Kidney (tissue), 14 donors: Measurements from ENCODE around the gene FGD2. TPM values are rescaled to one million over a fixed set of nuclear protein-coding genes. Genes with fewer than 3 reads are reported as not detected.
A peak's percentile ranks its signal among the peaks of the same experiment; 100 is the strongest.

ENCODE experiments used
- DNase-seq, 5 donors: peaks; one replicate each; pipeline ENCODE4 v3.0.0-alpha.2; 2013 to 2020
- FAIRE-seq: peaks from 2 replicates; lab custom pipeline; 2012; peaks lifted over from hg19 to GRCh38; lab: Jason Lieb, UNC
- H3K27ac ChIP-seq, 2 donors: one replicate each; pipeline ENCODE4 v1.7.0; 2013; ENCODE audit warnings: low read depth in 2 of 2, low read length in 2 of 2, inconsistent platforms in 1 of 2
- H3K27me3 ChIP-seq: one replicate; pipeline ENCODE4 v1.7.1; 2013; ENCODE audit warnings: low read length, inconsistent platforms; ENCODE audit not compliant: control insufficient read depth, insufficient read depth
- H3K36me3 ChIP-seq, 3 donors: one replicate each; pipeline versions ENCODE4 v1.7.0 to v1.7.1; 2013; ENCODE audit warnings: low read length in 3 of 3, control low read depth in 1 of 3, inconsistent platforms in 1 of 3; ENCODE audit not compliant: insufficient read depth in 3 of 3, control insufficient read depth in 2 of 3
- H3K4me1 ChIP-seq, 3 donors: one replicate each; pipeline versions ENCODE4 v1.7.0 to v1.7.1; 2013; ENCODE audit warnings: low read length in 3 of 3, inconsistent platforms in 1 of 3, low read depth in 1 of 3; ENCODE audit not compliant: control insufficient read depth in 2 of 3, insufficient read depth in 2 of 3
- H3K4me3 ChIP-seq, 3 donors: one replicate each; pipeline versions ENCODE4 v1.7.0 to v1.8.1; 2013; ENCODE audit warnings: low read length in 3 of 3, control low read depth in 1 of 3, inconsistent platforms in 1 of 3
- H3K9ac ChIP-seq, 3 donors: one replicate each; pipeline versions ENCODE4 v1.7.0 to v1.7.1; 2013; ENCODE audit warnings: low read length in 3 of 3, control low read depth in 1 of 3, inconsistent platforms in 1 of 3
- H3K9me3 ChIP-seq, 3 donors: one replicate each; pipeline versions ENCODE4 v1.7.0 to v1.7.1; 2013; ENCODE audit warnings: low read length in 3 of 3, control low read depth in 1 of 3, inconsistent platforms in 1 of 3; ENCODE audit not compliant: control insufficient read depth in 2 of 3, insufficient read depth in 1 of 3
- CTCF ChIP-seq: IDR thresholded peaks from 3 replicates; pipeline ENCODE4 v1.5.1; 2012; ENCODE audit warnings: mild to moderate bottlenecking, moderate library complexity, borderline replicate concordance; ENCODE audit not compliant: insufficient read depth; ENCODE audit errors: extremely low read depth
- intact Hi-C: fragments of 100-400 bp; cut with DNase I; formaldehyde crosslinking; loops from one replicate; pipeline ENCODE4 v1.11.1; 2022
- polyA plus RNA-seq: library from polyadenylated mRNA; stranded (reverse); fragments of 350-450 nt; fragmentation: Illumina TruSeq; extraction: RNeasy Lipid Tissue Mini Kit (QIAGEN cat#74804); gene quantifications from one replicate; pipeline ENCODE4 v1.2.3, GENCODE V29; 2014; ENCODE audit warnings: low read depth, low replicate concordance; ENCODE audit not compliant: insufficient read depth
- total RNA-seq: library from RNA; stranded (reverse); fragmentation: NEBNext Ultra II Directional; extraction: Animal tissue kit (Norgen Biotek cat#: 25700); gene quantifications from one replicate; pipeline ENCODE4 v1.2.1, GENCODE V29; 2021
- donor health status: control.
- donor health status: control.
- donor health status: control.
- donor health status: control.
- donor health status: control.
- donor health status: DM: yes; HTN: yes; CAD: no.
- donor health status: Normal renal cell carcinoma (clear cell type).

The FGD2 gene
- total and polyA plus RNA-seq, 2 donors from 2014 or later, result 0.97 to 49.5 TPM

DNA sequence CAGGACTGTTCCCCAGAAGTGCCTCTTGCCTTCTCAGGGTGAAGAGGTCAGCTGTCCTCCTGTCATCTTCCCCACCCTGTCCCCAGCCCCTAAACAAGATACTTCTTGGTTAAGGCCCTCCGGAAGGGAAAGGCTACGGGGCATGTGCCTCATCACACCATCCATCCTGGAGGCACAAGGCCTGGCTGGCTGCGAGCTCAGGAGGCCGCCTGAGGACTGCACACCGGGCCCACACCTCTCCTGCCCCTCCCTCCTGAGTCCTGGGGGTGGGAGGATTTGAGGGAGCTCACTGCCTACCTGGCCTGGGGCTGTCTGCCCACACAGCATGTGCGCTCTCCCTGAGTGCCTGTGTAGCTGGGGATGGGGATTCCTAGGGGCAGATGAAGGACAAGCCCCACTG lies 41.1 kb upstream of the FGD2 start:
- H3K36me3 ChIP-seq, result peaks cover 5 to 21% (median 15%) of the 10 kb centered on the region in 3 donors
- intact Hi-C loops, result no loop called here
- H3K4me3 ChIP-seq, result no peak overlapping the region
- H3K9me3 ChIP-seq, result no peaks in the 10 kb centered on the region
- no peak overlapping the region for H3K27ac ChIP-seq
- TF ChIP-seq CTCF, result no peak
- FAIRE-seq (no peak), DNase-seq (peak in 1 of 5 donors; percentile 66)
- H3K9ac ChIP-seq, result no peak overlapping the region
- no peaks in the 10 kb centered on the region for H3K27me3 ChIP-seq
- peaks cover 0 to 13% (median 10%) of the 10 kb centered on the region in 3 donors for H3K4me1 ChIP-seq

DNA sequence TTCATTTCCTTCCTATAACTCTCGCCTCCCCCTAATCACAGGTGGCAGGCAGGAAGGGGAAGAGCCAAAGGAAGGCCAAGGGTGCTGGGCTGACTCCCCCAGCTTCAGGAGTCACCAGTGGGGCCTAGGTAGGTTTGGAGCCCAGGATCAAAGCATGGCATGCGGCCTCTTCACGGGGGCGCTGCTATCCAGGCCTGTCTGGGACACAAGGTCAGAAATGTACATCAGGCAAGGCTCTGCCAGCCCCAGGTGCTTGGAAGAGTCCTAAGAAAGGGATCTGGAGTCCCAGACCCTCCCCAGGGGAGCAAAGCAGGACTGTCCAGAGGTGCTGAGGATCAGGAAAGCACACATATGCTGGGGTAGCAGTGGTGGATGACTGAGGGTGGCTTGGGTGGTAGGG lies 40.5 kb upstream of the FGD2 start:
- no peaks in the 10 kb centered on the region for H3K9me3 ChIP-seq
- intact Hi-C loops, result no loop called here
- DNase-seq (peak in 1 of 5 donors; percentile 39), FAIRE-seq (no peak)
- H3K4me3 ChIP-seq, result no peak overlapping the region
- no peak for TF ChIP-seq CTCF
- H3K36me3 ChIP-seq, result peaks cover 5 to 25% (median 21%) of the 10 kb centered on the region in 3 donors
- H3K27me3 ChIP-seq, result no peaks in the 10 kb centered on the region
- peaks cover 0 to 16% (median 11%) of the 10 kb centered on the region in 3 donors for H3K4me1 ChIP-seq
- no peak overlapping the region for H3K27ac ChIP-seq
- H3K9ac ChIP-seq, result no peak overlapping the region

DNA sequence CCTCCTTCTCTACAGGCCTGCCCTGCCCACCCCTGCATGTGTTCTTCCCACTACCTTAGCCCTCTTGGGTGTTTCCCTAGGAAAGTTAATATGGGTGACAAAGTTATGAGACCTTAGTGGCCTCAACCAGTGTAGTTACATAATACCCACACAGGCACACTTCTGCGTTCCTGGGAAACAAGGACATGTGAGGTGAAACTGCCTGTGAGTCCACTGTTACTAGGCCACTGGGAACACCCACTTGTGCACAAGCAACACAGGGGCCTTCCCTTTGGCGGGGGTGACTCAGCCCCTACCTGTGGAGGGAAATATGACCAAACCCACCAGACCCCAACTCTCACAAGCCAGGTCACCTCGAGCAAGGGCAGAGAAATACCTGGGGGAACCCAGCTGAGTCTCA lies 38.2 kb upstream of the FGD2 start:
- peak overlapping the region in 1 of 3 donors; percentile 56 for H3K9ac ChIP-seq
- H3K36me3 ChIP-seq, result peaks cover 5 to 49% (median 41%) of the 10 kb centered on the region in 3 donors
- no peak for TF ChIP-seq CTCF
- no peaks in the 10 kb centered on the region for H3K27me3 ChIP-seq
- H3K27ac ChIP-seq, result peak overlapping the region; percentile 1 to 79
- FAIRE-seq (no peak), DNase-seq (peak in 1 of 5 donors; percentile 45)
- H3K4me3 ChIP-seq, result no peak overlapping the region
- peaks cover 0 to 16% (median 14%) of the 10 kb centered on the region in 3 donors for H3K4me1 ChIP-seq
- intact Hi-C loops, result no loop called here
- H3K9me3 ChIP-seq, result no peaks in the 10 kb centered on the region

- peak overlapping the region; percentile 1 to 79 for H3K27ac ChIP-seq
- no peak for TF ChIP-seq CTCF
- H3K36me3 ChIP-seq, result peaks cover 7 to 53% (median 45%) of the 10 kb centered on the region in 3 donors
- DNase-seq (no peak), FAIRE-seq (no peak)
- peaks cover 0 to 16% (median 14%) of the 10 kb centered on the region in 3 donors for H3K4me1 ChIP-seq
- no peak overlapping the region for H3K4me3 ChIP-seq
- no peaks in the 10 kb centered on the region for H3K27me3 ChIP-seq
- H3K9ac ChIP-seq, result peak overlapping the region in 1 of 3 donors; percentile 56
- intact Hi-C loops, result no loop called here
- no peaks in the 10 kb centered on the region for H3K9me3 ChIP-seq
Measured at GRCh38 chr6:36967757-36968156, 37.7 kb upstream of the FGD2 start.
